ENCODE results near the gene MAP2K6.

Gene MAP2K6

GRCh38 chr17:69497161-69497560, 82.7 kb downstream of the MAP2K6 start:
- DNase-seq = no peak

GRCh38 chr17:69499318-69499717, 84.8 kb downstream of the MAP2K6 start:
- no peak for DNase-seq

- DNase-seq = no peak
These were observed 86.5 kb downstream of the MAP2K6 start for GRCh38 chr17:69500911-69501429.

GRCh38 chr17:69501591-69502468, 87.3 kb downstream of the MAP2K6 start:
- DNase-seq = no peak

- DNase-seq = no peak
These were observed 89.2 kb downstream of the MAP2K6 start for GRCh38 chr17:69503711-69504110.

- DNase-seq = no peak
These were observed 91.2 kb downstream of the MAP2K6 start for GRCh38 chr17:69505740-69506139.

GRCh38 chr17:69506489-69506888, 92.0 kb downstream of the MAP2K6 start:
- no peak for DNase-seq

GRCh38 chr17:69508814-69509213, 94.3 kb downstream of the MAP2K6 start:
- DNase-seq = no peak

DNA sequence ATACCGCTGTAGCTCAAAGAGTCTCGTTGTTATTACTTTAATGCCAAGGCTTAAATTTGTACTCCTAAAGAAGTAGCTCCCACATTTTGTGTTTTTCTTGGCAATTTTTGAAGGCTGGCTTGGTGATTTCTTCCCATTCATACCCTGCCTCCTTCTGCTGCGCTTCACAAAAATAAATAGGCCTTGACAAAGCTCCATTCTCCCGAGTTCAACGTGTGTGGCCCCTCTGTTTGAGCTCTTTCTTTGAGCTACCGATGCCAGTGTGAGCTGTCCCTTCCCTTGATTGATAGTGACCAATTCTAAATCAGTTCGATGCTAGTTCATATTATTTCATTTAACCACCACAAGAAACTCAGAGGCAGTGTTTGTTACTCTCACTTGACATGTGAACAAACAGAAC, 96.8 kb downstream of the MAP2K6 start:
- no peak for DNase-seq

GRCh38 chr17:69512946-69513345, 98.4 kb downstream of the MAP2K6 start:
- no peak for DNase-seq

- DNase-seq = no peak
These were observed 101.7 kb downstream of the MAP2K6 start for GRCh38 chr17:69516225-69516624.

- no peak for DNase-seq
These were observed 102.4 kb downstream of the MAP2K6 start for GRCh38 chr17:69516911-69517310.

DNA sequence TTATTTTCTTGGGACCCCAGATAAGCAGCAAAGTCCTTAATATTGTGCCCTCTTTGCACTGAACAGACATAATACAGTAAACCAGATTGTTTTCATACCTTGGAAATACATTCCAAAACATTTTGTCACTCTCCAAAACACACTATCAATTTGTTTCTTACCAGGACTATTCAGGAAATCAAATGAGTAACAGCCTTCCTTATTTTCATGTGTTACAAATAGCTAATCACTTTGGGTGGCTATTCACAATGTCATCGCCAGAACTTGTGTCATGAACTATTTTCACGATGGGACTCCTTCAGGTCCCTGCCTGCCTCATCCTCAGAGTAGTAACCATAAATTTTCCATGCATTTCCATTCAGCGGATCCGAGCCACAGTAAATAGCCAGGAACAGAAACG, 104.5 kb downstream of the MAP2K6 start:
- DNase-seq = no peak

DNA sequence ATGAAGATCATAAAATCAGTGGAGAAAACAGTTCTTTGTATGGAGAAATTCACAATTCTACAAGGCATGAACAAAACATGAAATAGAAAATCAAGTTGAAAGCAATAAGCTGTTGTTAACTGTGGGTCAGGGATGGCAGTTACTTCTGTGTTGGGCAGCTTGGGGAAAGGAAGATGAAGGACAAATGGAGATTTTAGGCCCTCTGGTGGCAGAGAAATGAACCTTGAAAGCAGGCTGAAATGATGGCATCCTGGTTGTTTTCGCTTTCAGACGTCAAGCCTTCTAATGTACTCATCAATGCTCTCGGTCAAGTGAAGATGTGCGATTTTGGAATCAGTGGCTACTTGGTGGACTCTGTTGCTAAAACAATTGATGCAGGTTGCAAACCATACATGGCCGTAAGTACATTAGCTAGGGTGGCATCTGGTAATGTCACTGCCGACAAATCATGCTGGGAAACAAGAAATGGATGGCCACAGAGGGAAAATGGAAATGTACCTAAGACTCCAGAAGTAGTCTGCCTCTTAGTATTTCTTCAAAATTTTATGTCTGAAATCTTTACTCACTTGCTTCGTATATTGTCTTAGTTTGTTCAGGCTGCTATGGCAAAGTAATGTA, 108.9 kb downstream of the MAP2K6 start:
- peak; percentile 12 for DNase-seq

DNA sequence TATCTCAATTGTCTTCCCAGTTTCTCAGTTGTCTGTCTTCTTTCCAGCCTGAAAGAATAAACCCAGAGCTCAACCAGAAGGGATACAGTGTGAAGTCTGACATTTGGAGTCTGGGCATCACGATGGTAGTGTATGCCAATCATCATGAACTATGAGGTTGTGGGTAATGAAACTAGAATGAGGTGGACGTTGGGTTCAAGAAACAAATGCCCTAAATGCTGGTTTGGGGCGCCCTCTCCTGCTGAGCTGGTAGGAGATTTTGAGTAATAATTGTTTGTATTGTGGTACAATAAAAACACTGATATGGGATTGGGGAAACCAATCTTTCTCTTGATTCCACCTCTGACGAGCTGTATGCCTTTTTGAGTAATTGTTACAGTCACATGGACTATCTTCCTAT, 110.4 kb downstream of the MAP2K6 start:
- DNase-seq = no peak

DNA sequence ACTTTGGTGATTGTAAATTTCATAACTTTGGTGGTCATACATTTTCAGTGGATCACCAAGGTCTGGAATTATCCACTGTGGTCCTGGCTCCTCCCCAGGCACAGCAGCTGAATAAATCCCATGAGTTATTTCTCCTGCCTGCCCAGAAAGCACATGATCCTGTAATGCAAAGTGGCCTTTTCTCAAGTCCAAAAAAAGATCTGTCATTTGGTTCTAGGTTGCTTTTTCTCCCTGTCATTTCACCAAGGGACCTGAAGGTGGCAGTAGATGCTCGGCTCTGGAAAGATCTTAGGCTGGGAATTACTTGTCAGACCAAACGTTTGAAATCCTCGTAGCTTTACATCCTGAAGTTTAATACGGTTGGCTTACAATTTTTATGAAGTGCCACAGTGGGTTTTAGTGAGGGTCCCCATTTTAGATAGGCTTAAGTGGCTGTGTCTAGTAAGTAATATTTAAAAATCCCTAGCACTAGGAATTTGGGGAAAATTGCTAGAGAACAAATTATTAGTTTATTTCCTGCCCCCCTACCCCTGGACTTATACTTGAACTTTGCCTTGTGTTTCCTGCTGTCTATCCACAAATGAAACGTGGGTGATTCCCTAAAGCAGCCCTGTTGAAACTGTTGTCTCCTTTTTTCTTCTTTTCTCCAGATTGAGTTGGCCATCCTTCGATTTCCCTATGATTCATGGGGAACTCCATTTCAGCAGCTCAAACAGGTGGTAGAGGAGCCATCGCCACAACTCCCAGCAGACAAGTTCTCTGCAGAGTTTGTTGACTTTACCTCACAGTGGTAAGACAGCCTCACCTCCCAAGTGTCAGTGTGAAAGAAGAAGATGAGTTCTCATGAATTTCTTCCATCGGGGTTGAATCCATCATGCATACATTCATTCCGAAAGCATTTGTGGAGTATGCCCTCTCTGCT, 111.7 kb downstream of the MAP2K6 start:
- no peak for DNase-seq

GRCh38 chr17:69528035-69528434, 113.5 kb downstream of the MAP2K6 start:
- DNase-seq = no peak

GRCh38 chr17:69533481-69534234, 119.2 kb downstream of the MAP2K6 start:
- DNase-seq = no peak

DNA sequence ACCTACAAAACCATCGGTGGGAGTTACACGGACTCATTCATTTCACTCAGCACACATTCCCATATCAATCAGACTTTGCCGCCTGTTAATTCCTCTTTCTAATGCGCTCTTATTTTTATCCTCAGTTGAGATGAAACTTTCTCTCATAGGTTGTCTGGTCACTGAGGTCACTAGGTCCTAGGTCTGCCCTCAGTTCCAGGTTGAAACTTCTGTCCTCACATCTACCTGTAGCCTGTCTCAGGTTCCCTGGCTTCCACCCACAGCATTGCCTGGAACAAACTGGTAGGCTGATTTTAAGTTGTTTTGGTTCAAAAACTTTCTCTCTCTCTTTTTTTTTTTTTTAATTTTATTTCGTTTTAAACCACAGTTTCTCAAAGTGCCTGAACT, 119.7 kb downstream of the MAP2K6 start:
- DNase-seq = no peak

- DNase-seq = no peak
These were observed 120.6 kb downstream of the MAP2K6 start for GRCh38 chr17:69535016-69535570.

DNA sequence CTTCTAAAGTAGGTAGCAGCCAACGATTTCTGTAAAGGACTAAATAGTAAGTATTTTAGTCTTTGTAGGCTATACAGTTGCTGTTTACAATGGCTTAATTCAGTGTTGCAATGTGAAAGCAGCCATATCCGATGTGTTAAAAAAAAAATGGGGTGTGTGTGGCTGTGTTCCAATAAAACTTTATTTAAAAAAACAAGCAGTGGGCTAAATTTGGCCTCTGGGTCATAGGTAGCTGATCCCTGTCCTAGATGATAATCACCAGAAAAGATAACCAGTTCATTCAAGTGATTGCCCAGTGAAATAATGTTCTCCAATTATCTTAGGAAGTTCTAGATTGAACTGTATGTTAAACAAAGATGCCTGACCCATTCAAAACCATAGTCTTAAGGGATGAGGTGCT, 124.3 kb downstream of the MAP2K6 start:
- DNase-seq = no peak

GRCh38 chr17:69539274-69539673, 124.8 kb downstream of the MAP2K6 start:
- no peak for DNase-seq

Measured in NK-92 treated with Interleukin-12 subunit alpha and Interleukin-12 subunit beta, amount 100 ng/mL, for 24 hours (cell line).